Stimulated activated CD8-positive, alpha-beta memory T cell treated with anti-CD3 and anti-CD28 coated beads, Interleukin-4, amount 100 ng/mL, for 4 hours (primary cell): ENCODE results near the gene AEN.

Experiments
- DNase-seq, 2 donors: peaks; one replicate each; pipeline ENCODE4 v3.0.0-alpha.2; 2020; ENCODE audit warnings: low read depth in 2 of 2, low spot score in 1 of 2

The AEN gene

GRCh38 chr15:88620995-88621772, at the start of gene AEN:
AEN (plus strand) TSS chr15:88621340; CDS start chr15:88626210, 4,870 bp downstream.
- peak; percentile 84 to 90 for DNase-seq

GRCh38 chr15:88571852-88572259, 49.3 kb upstream of the AEN start:
- DNase-seq = no peak

GRCh38 chr15:88574077-88574476, 47.1 kb upstream of the AEN start:
- DNase-seq = no peak

- DNase-seq = no peak
These were observed 46.5 kb upstream of the AEN start for GRCh38 chr15:88574655-88575054.

- no peak for DNase-seq
These were observed 41.8 kb upstream of the AEN start for GRCh38 chr15:88579322-88579721.

- no peak for DNase-seq
These were observed 40.6 kb upstream of the AEN start for GRCh38 chr15:88580532-88580931.

GRCh38 chr15:88586401-88587162, 34.6 kb upstream of the AEN start:
- no peak for DNase-seq

GRCh38 chr15:88590759-88591158, 30.4 kb upstream of the AEN start:
- DNase-seq = no peak

GRCh38 chr15:88591384-88591783, 29.8 kb upstream of the AEN start:
- DNase-seq = no peak

- no peak for DNase-seq
These were observed 17.3 kb upstream of the AEN start for GRCh38 chr15:88603885-88604284.

GRCh38 chr15:88604381-88605188, 16.6 kb upstream of the AEN start:
- DNase-seq = no peak

GRCh38 chr15:88605189-88606069, 15.7 kb upstream of the AEN start:
- no peak for DNase-seq

GRCh38 chr15:88606070-88606794, 14.9 kb upstream of the AEN start:
- no peak for DNase-seq

- DNase-seq = no peak
These were observed 13.2 kb upstream of the AEN start for GRCh38 chr15:88607951-88608350.

GRCh38 chr15:88608607-88609181, 12.4 kb upstream of the AEN start:
- no peak for DNase-seq

- no peak for DNase-seq
These were observed 11.6 kb upstream of the AEN start for GRCh38 chr15:88609344-88610090.

- no peak for DNase-seq
These were observed 10.4 kb upstream of the AEN start for GRCh38 chr15:88610701-88611231.

GRCh38 chr15:88612186-88612796, 8.8 kb upstream of the AEN start:
- no peak for DNase-seq
